HepG2 (cell line): ENCODE results near the gene OR2L13. TPM values are rescaled to one million over a fixed set of nuclear protein-coding genes. Genes with fewer than 3 reads are reported as not detected.

Experiments used
- ATAC-seq: fragments of 200-7000 bp; cut with Tn5 transposase; 3 replicates; pipeline ENCODE4 v1.9.1; 2020; ENCODE audit warnings: mild to moderate bottlenecking, moderate library complexity
- BruUV-seq: library from RNA; stranded (reverse); fragments of 400-500 nt; replicated peaks from 2 replicates; lab custom pipeline; 2021; lab: Mats Ljungman, UMichigan
- CTCF ChIA-PET: fragments of 300-600 bp; formaldehyde crosslinking; extraction: SDS; loops from one replicate; lab custom pipeline; 2021; ENCODE audit warnings: low total read pairs, inconsistent platforms, low intra/inter-chr PET ratio; lab: Yijun Ruan, JAX
- POLR2A ChIA-PET: fragments of 350-600 bp; sonication (Branson Sonifier 250); formaldehyde crosslinking; loops from one replicate; lab custom pipeline; 2020; ENCODE audit warnings: antibody characterized with exemption, inconsistent platforms; lab: Yijun Ruan, JAX
- DNase-seq: peaks from one replicate; pipeline ENCODE4 v3.0.0-alpha.2; 2015; ENCODE audit warnings: low spot score
- FAIRE-seq: peaks from 3 replicates; lab custom pipeline; 2011; peaks lifted over from hg19 to GRCh38; lab: Jason Lieb, UNC
- H2AFZ ChIP-seq: one replicate; pipeline ENCODE4 v1.6.1; 2011; ENCODE audit warnings: low read length, inconsistent platforms
- H3K27ac ChIP-seq: fragments of 300-600 bp; 3 replicates; pipeline ENCODE4 v1.8.0; 2011; ENCODE audit warnings: mixed run types, mild to moderate bottlenecking, mixed read lengths, low read length, inconsistent platforms; ENCODE audit not compliant: insufficient read depth; ENCODE audit errors: extremely low read length
- H3K27me3 ChIP-seq, 2 experiments: fragments of 200-600 bp in 1 of 2; 2 replicates in 1 of 2; 3 replicates in 1 of 2; pipeline versions ENCODE4 v1.6.0 to v1.8.0; 2011; ENCODE audit warnings: low read length in 2 of 2, mild to moderate bottlenecking in 2 of 2, moderate library complexity in 2 of 2, inconsistent platforms in 1 of 2; ENCODE audit not compliant: insufficient read depth in 2 of 2, control insufficient read depth in 1 of 2
- H3K36me3 ChIP-seq, 2 experiments: fragments of 200-600 bp in 1 of 2; replicated peaks in 1 of 2; 2 replicates in 1 of 2; 3 replicates in 1 of 2; pipeline versions ENCODE4 v1.5.1 to v1.8.0; 2011; ENCODE audit warnings: low read length in 2 of 2, inconsistent platforms in 1 of 2; ENCODE audit not compliant: insufficient read depth in 2 of 2, control insufficient read depth in 1 of 2
- H3K4me1 ChIP-seq: 2 replicates; pipeline ENCODE4 v1.5.1; 2012; ENCODE audit warnings: low read length, inconsistent platforms; ENCODE audit not compliant: insufficient read depth
- H3K4me2 ChIP-seq: 2 replicates; pipeline ENCODE4 v1.6.0; 2011; ENCODE audit warnings: low read depth, low read length, inconsistent platforms
- H3K4me3 ChIP-seq, 3 experiments: fragments of 200-600 bp in 1 of 3; sonication (generic), shearing (Covaris generic) in 1 of 3; replicated peaks in 1 of 3; 2 replicates each; pipeline ENCODE4 v1.5.1; 2011 to 2016; ENCODE audit warnings: low read length in 3 of 3, inconsistent platforms in 2 of 3, low read depth in 2 of 3, mild to moderate bottlenecking in 2 of 3, control low read depth in 1 of 3, mixed read lengths in 1 of 3; ENCODE audit not compliant: insufficient read depth in 1 of 3
- H3K79me2 ChIP-seq: one replicate; pipeline ENCODE4 v1.6.1; 2011; ENCODE audit warnings: low read length, inconsistent platforms; ENCODE audit not compliant: insufficient read depth
- H3K9ac ChIP-seq: 2 replicates; pipeline ENCODE4 v1.6.0; 2011; ENCODE audit warnings: mild to moderate bottlenecking, low read depth, low read length, inconsistent platforms; ENCODE audit not compliant: insufficient read depth
- H3K9me3 ChIP-seq: 2 replicates; pipeline ENCODE4 v1.5.1; 2012; ENCODE audit warnings: mild to moderate bottlenecking, low read length
- H4K20me1 ChIP-seq: 2 replicates; pipeline ENCODE4 v1.6.0; 2011; ENCODE audit warnings: inconsistent platforms, mild to moderate bottlenecking, low read length, moderate library complexity; ENCODE audit not compliant: insufficient read depth
- EHMT2 ChIP-seq: fragments of 200-600 bp; sonication (generic); IDR thresholded peaks from 2 replicates; pipeline ENCODE4 v1.7.0; 2017; ENCODE audit warnings: antibody characterized with exemption, low read depth, low read length, borderline replicate concordance
- NRL ChIP-seq: sonication (generic); formaldehyde crosslinking; IDR thresholded peaks from 2 replicates; pipeline ENCODE4 v1.5.0; 2020; ENCODE audit warnings: missing genetic modification reagents, mild to moderate bottlenecking, moderate library complexity, borderline replicate concordance
- SKI ChIP-seq: fragments of 450-650 bp; IDR thresholded peaks from one replicate; pipeline ENCODE4 v1.6.1; 2018; ENCODE audit warnings: mild to moderate bottlenecking; ENCODE audit not compliant: partially characterized antibody
- SRSF9 ChIP-seq: fragments of 200-400 bp; formaldehyde crosslinking; IDR thresholded peaks from 2 replicates; pipeline ENCODE4 v1.6.1; 2018; ENCODE audit warnings: borderline replicate concordance, mild to moderate bottlenecking, low read depth, low read length; ENCODE audit not compliant: insufficient read depth, poor library complexity, severe bottlenecking
- TCF12 ChIP-seq, 2 experiments: fragments of 450-650 bp in 1 of 2; sonication (generic) in 1 of 2; formaldehyde crosslinking in 1 of 2; IDR thresholded peaks; 2 replicates each; pipeline versions ENCODE4 v1.6.1 to v1.8.0; 2017 to 2022; ENCODE audit warnings: antibody characterized with exemption in 1 of 2, mild to moderate bottlenecking in 1 of 2, missing genetic modification reagents in 1 of 2, moderate library complexity in 1 of 2
- YY1 ChIP-seq: IDR thresholded peaks from 2 replicates; pipeline ENCODE4 v1.6.1; 2011; ENCODE audit warnings: low read length, low read depth, moderate library complexity, mild to moderate bottlenecking; ENCODE audit not compliant: insufficient read depth, insufficient replicate concordance
- ZFP1 ChIP-seq: IDR thresholded peaks from 2 replicates; pipeline ENCODE4 v1.6.1; 2016
- ZFP62 ChIP-seq: sonication (generic); formaldehyde crosslinking; IDR thresholded peaks from 2 replicates; pipeline ENCODE4 v1.4.0; 2020; ENCODE audit warnings: missing genetic modification reagents
- ZNF629 ChIP-seq: sonication (generic); formaldehyde crosslinking; conservative IDR thresholded peaks from 2 replicates; pipeline ENCODE4 v1.5.0; 2020; ENCODE audit warnings: missing genetic modification reagents
- ZNF652 ChIP-seq: IDR thresholded peaks from 2 replicates; pipeline ENCODE4 v1.6.1; 2016; ENCODE audit warnings: low read depth, borderline replicate concordance
- WGBS: methylation state at CpG from one replicate; pipeline ENCODE4 v1.1.6; 2017; ENCODE audit warnings: low lambda C conversion rate; 5-methylcytosine and 5-hydroxymethylcytosine counted together
- in situ Hi-C: cut with HindIII; loops from 2 replicates; pipeline ENCODE4 v1.10.0; 2017; ENCODE audit warnings: low pct_unique_long_range_greater_than_20kb; ENCODE audit not compliant: extremely low pct_ligation_motif_present
- intact Hi-C: fragments of 100-400 bp; cut with micrococcal nuclease; formaldehyde crosslinking; loops from one replicate; pipeline ENCODE4 v1.10.0; 2022; ENCODE audit not compliant: unreplicated experiment
- polyA plus RNA-seq, 8 experiments: library from polyadenylated mRNA; depleted of rRNA in 3 of 8; stranded (reverse) in 7 of 8; unstranded in 1 of 8; fragments of >200 nt; fragmentation: Illumina TruSeq in 4 of 8; extraction: Trizol in 4 of 8; gene quantifications; 2 replicates each; pipeline versions ENCODE4 v1.2.1 to v1.2.3, GENCODE V29; 2011 to 2016; ENCODE audit warnings: low read depth in 4 of 8, missing spikeins in 1 of 8, mixed read lengths in 1 of 8; ENCODE audit not compliant: insufficient read depth in 1 of 8
- total RNA-seq, 5 experiments: library from RNA; depleted of rRNA; stranded (reverse); fragments of >200 nt; fragmentation: Illumina TruSeq; extraction: Trizol; gene quantifications; 2 replicates each; pipeline ENCODE4 v1.2.3, GENCODE V29; 2016; ENCODE audit warnings: low read depth in 1 of 5
- TF ChIP-seq, protein P1 (sequence below): sonication (generic); formaldehyde crosslinking; IDR thresholded peaks from 2 replicates; pipeline ENCODE4 v1.8.0; 2022; ENCODE audit warnings: mild to moderate bottlenecking, missing genetic modification reagents, moderate library complexity
- TF ChIP-seq, protein P2 (sequence below), 2 experiments: fragments of 450-650 bp in 1 of 2; sonication (generic) in 1 of 2; formaldehyde crosslinking; IDR thresholded peaks; 2 replicates each; pipeline versions ENCODE4 v1.5.0 to v1.8.0; 2020 to 2022; ENCODE audit warnings: mild to moderate bottlenecking in 1 of 2, missing genetic modification reagents in 1 of 2

OR2L13 gene
- total and polyA plus RNA-seq, 2 of the 13 experiments (the other 11 are each of a cell fraction or from before 2014, with no cell fraction given) = not detected

DNA sequence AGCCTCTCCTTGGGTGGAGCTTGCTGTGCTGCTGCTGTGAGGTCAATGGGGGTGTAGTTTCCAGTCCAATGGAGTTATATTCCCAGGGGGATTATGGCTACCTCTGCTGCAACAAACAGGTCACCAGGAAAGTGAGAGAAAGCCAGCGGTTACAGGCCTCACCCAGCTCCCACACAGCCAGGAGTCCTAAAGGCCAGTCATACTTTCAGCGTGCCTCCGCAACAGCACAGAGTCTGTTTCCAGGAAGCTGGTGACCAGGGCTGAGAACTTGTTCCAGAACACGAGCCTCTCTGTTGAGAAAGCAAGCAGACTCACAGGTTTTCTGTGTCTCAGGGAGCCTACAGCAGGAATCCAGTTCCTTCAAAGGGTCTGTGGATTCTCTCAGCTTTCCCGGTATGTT lies 32.7 kb downstream of the OR2L13 start:
- Histone ChIP-seq H3K4me1 (no peaks in the 10 kb centered on the region), H4K20me1 (no peaks in the 10 kb centered on the region)
- intact Hi-C loops (no loop called here), in situ Hi-C loops (no loop called here)
- no peak for FAIRE-seq
- CTCF ChIA-PET = no interaction called here
- no peak for ATAC-seq
- no TSS peak for BruUV-seq
- TF ChIP-seq ZNF652 (CRISPR knock-in tag) = no peak
- no peak for TF ChIP-seq ZFP1 (CRISPR knock-in tag)
- no peak for TF ChIP-seq EHMT2
- TF ChIP-seq TCF12 (IDR thresholded peaks at IDR 0.05) = no peak
- TF ChIP-seq TCF12 (CRISPR knock-in tag; IDR thresholded peaks at IDR 0.05) = no peak
- TF ChIP-seq ZNF629 (CRISPR knock-in tag) = no peak
- TF ChIP-seq, protein P1, sequence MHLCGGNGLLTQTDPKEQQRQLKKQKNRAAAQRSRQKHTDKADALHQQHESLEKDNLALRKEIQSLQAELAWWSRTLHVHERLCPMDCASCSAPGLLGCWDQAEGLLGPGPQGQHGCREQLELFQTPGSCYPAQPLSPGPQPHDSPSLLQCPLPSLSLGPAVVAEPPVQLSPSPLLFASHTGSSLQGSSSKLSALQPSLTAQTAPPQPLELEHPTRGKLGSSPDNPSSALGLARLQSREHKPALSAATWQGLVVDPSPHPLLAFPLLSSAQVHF (CRISPR knock-in tag) = no peak
- TF ChIP-seq YY1 = no peak
- no peak for TF ChIP-seq NRL
- TF ChIP-seq SRSF9 = no peak
- no peak for TF ChIP-seq SKI
- TF ChIP-seq, protein P2, sequence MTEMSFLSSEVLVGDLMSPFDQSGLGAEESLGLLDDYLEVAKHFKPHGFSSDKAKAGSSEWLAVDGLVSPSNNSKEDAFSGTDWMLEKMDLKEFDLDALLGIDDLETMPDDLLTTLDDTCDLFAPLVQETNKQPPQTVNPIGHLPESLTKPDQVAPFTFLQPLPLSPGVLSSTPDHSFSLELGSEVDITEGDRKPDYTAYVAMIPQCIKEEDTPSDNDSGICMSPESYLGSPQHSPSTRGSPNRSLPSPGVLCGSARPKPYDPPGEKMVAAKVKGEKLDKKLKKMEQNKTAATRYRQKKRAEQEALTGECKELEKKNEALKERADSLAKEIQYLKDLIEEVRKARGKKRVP (CRISPR knock-in tag; IDR thresholded peaks at IDR 0.05) = no peak
- no peak for TF ChIP-seq ZFP62 (CRISPR knock-in tag)
- TF ChIP-seq, all 625 proteins: peak for 0
- Histone ChIP-seq H3K27me3 (no peaks in the 10 kb centered on the region), H3K9ac (no peak overlapping the region), H3K79me2 (no peaks in the 10 kb centered on the region), H3K36me3 (no peaks in the 10 kb centered on the region), H3K27ac (no peak overlapping the region), H3K9me3 (peaks cover 93% of the 10 kb centered on the region), H3K4me2 (no peak overlapping the region), H2AFZ (no peak overlapping the region), H3K4me3 (no peak overlapping the region)
- 0% methylated on average over 1 of the region's 5 CpGs for WGBS
- no peak for DNase-seq
- POLR2A ChIA-PET = no interaction called here
